ENCODE measurements around the gene ZMYM3.

The ZMYM3 gene

GRCh38 chrX:71252221-71252620 is 1.7 kb downstream of the ZMYM3 start:
- DNase-seq: no peak

GRCh38 chrX:71251466-71251973 is 2.4 kb downstream of the ZMYM3 start:
- DNase-seq: no peak

GRCh38 chrX:71250841-71251240 is 3.1 kb downstream of the ZMYM3 start:
- DNase-seq: no peak

GRCh38 chrX:71245159-71245558 is 8.8 kb downstream of the ZMYM3 start:
- no peak for DNase-seq

GRCh38 chrX:71244359-71245128 is 9.4 kb downstream of the ZMYM3 start:
- no peak for DNase-seq

GRCh38 chrX:71241301-71241700 is 12.6 kb downstream of the ZMYM3 start:
- no peak for DNase-seq

GRCh38 chrX:71239781-71240180 is 14.2 kb downstream of the ZMYM3 start:
- DNase-seq: no peak

- no peak for DNase-seq
Observed at GRCh38 chrX:71236836-71237235, 17.1 kb downstream of the ZMYM3 start.

- DNase-seq: no peak
Observed at GRCh38 chrX:71235482-71235881, 18.5 kb downstream of the ZMYM3 start.

GRCh38 chrX:71228063-71228642 is 25.8 kb downstream of the ZMYM3 start:
- no peak for DNase-seq

- DNase-seq: no peak
Observed at GRCh38 chrX:71227370-71228062, 26.4 kb downstream of the ZMYM3 start.

- DNase-seq: no peak
Observed at GRCh38 chrX:71225676-71226075, 28.3 kb downstream of the ZMYM3 start.

GRCh38 chrX:71225009-71225408 is 28.9 kb downstream of the ZMYM3 start:
- DNase-seq: no peak

- no peak for DNase-seq
Observed at GRCh38 chrX:71224098-71224708, 29.7 kb downstream of the ZMYM3 start.

GRCh38 chrX:71222929-71223328 is 31.0 kb downstream of the ZMYM3 start, which contains the start of gene GJB1:
GJB1 (plus strand) TSS chrX:71223224; CDS start chrX:71223708, 484 bp downstream.
- no peak for DNase-seq

- DNase-seq: no peak
Observed at GRCh38 chrX:71221145-71221544, 32.8 kb downstream of the ZMYM3 start.

GRCh38 chrX:71217298-71217697 is 36.6 kb downstream of the ZMYM3 start:
- DNase-seq: no peak

- DNase-seq: no peak
Observed at GRCh38 chrX:71216485-71216884, 37.5 kb downstream of the ZMYM3 start.

- no peak for DNase-seq
Observed at GRCh38 chrX:71215338-71215912, 38.5 kb downstream of the ZMYM3 start.

- no peak for DNase-seq
Observed at GRCh38 chrX:71214604-71215337, 39.2 kb downstream of the ZMYM3 start.

- no peak for DNase-seq
Observed at GRCh38 chrX:71214152-71214551, 39.8 kb downstream of the ZMYM3 start.

- DNase-seq: no peak
Observed at GRCh38 chrX:71212536-71212935, 41.4 kb downstream of the ZMYM3 start.

Measured in HCEC 1CT (cell line).